HCT116 (cell line): Measurements from ENCODE around the gene ARPC1B. TPM values are rescaled to one million over a fixed set of nuclear protein-coding genes. Genes with fewer than 3 reads are reported as not detected.

ENCODE experiments used
- ATAC-seq: fragments of 200-7000 bp; cut with Tn5 transposase; 2 replicates; pipeline ENCODE4 v1.9.1; 2020; ENCODE audit warnings: mild to moderate bottlenecking, moderate library complexity
- BruUV-seq: library from RNA; stranded (reverse); fragments of 400-500 nt; replicated peaks from 2 replicates; lab custom pipeline; 2021; lab: Mats Ljungman, UMichigan
- CTCF ChIA-PET: fragments of 300-600 bp; sonication (Branson Sonifier 250); formaldehyde crosslinking; loops from one replicate; lab custom pipeline; 2021; ENCODE audit warnings: antibody characterized with exemption; lab: Charles Lee
- POLR2A ChIA-PET: fragments of 300-600, 350-600 bp; sonication (Branson Sonifier 250); formaldehyde crosslinking; loops from one replicate; lab custom pipeline; 2021; ENCODE audit warnings: antibody characterized with exemption; lab: Charles Lee
- RAD21 ChIA-PET, 2 experiments: fragments of 300-600 bp; sonication (Branson Sonifier 250); formaldehyde crosslinking; loops; one replicate each; lab custom pipeline; 2023; ENCODE audit warnings: low total read pairs in 2 of 2; ENCODE audit not compliant: uncharacterized antibody in 2 of 2, unreplicated experiment in 2 of 2, low non-redundant PET in 1 of 2; lab: Charles Lee
- DNase-seq: peaks from one replicate; pipeline ENCODE4 v3.0.0-alpha.2; 2010; ENCODE audit warnings: low read depth, low spot score
- H2AFZ ChIP-seq: fragments of 200-600 bp; shearing (Covaris generic), sonication (generic); 2 replicates; pipeline ENCODE4 v1.6.1; 2017; ENCODE audit warnings: low read depth, mixed run types, mixed read lengths, antibody characterized with exemption, low read length; ENCODE audit not compliant: poor library complexity, severe bottlenecking
- H3K27ac ChIP-seq: 2 replicates; pipeline ENCODE4 v1.5.1; 2012; ENCODE audit warnings: low read depth, low read length
- H3K27me3 ChIP-seq: fragments of 200-600 bp; sonication (generic); 2 replicates; pipeline ENCODE4 v1.6.1; 2016; ENCODE audit warnings: mixed run types, low read length, mixed read lengths; ENCODE audit not compliant: insufficient read depth
- H3K36me3 ChIP-seq, 2 experiments: fragments of 200-500 bp in 1 of 2; fragments of 200-600 bp in 1 of 2; sonication (Bioruptor generic) in 1 of 2; sonication (generic) in 1 of 2; 2 replicates each; pipeline versions ENCODE4 v1.5.1 to v1.6.1; 2014 to 2016; ENCODE audit warnings: low read length in 2 of 2, inconsistent platforms in 1 of 2, mixed read lengths in 1 of 2, mixed run types in 1 of 2; ENCODE audit not compliant: insufficient read depth in 2 of 2, control insufficient read depth in 1 of 2
- H3K4me1 ChIP-seq, 2 experiments: fragments of 200-600 bp in 1 of 2; sonication (generic) in 1 of 2; 2 replicates each; pipeline versions ENCODE4 v1.5.1 to v1.6.1; 2012 to 2017; ENCODE audit warnings: low read length in 2 of 2, inconsistent platforms in 1 of 2, mild to moderate bottlenecking in 1 of 2, mixed read lengths in 1 of 2, mixed run types in 1 of 2, moderate library complexity in 1 of 2; ENCODE audit not compliant: insufficient read depth in 2 of 2, control insufficient read depth in 1 of 2
- H3K4me2 ChIP-seq: fragments of 200-600 bp; sonication (generic); 2 replicates; pipeline ENCODE4 v1.6.1; 2017; ENCODE audit warnings: mixed run types, low read length, mixed read lengths
- H3K4me3 ChIP-seq, 2 experiments: fragments of 200-600 bp in 1 of 2; sonication (generic) in 1 of 2; replicated peaks in 1 of 2; 2 replicates each; pipeline ENCODE4 v1.5.1; 2011 to 2016; ENCODE audit warnings: low read length in 2 of 2, control low read depth in 1 of 2, low read depth in 1 of 2, mild to moderate bottlenecking in 1 of 2, mixed read lengths in 1 of 2, mixed run types in 1 of 2
- H3K79me2 ChIP-seq: fragments of 200-600 bp; sonication (generic); 2 replicates; pipeline ENCODE4 v1.6.1; 2017; ENCODE audit warnings: mild to moderate bottlenecking, mixed run types, low read length, moderate library complexity, mixed read lengths; ENCODE audit not compliant: insufficient read depth
- H3K9ac ChIP-seq: fragments of 200-600 bp; sonication (generic); 2 replicates; pipeline ENCODE4 v1.6.1; 2016; ENCODE audit warnings: low read length, mixed read lengths
- H3K9me2 ChIP-seq: fragments of 200-600 bp; sonication (generic), shearing (Covaris generic); 2 replicates; pipeline ENCODE4 v1.6.1; 2017; ENCODE audit warnings: mixed run types, mild to moderate bottlenecking, moderate library complexity; ENCODE audit not compliant: insufficient read depth
- H3K9me3 ChIP-seq, 2 experiments: fragments of 200-500 bp in 1 of 2; fragments of 200-600 bp in 1 of 2; sonication (Bioruptor generic) in 1 of 2; sonication (generic) in 1 of 2; 2 replicates each; pipeline ENCODE4 v1.6.1; 2014 to 2017; ENCODE audit warnings: low read length in 2 of 2, mixed read lengths in 2 of 2, inconsistent platforms in 1 of 2, low read depth in 1 of 2, mild to moderate bottlenecking in 1 of 2, mixed run types in 1 of 2, moderate library complexity in 1 of 2; ENCODE audit not compliant: control insufficient read depth in 1 of 2, insufficient read depth in 1 of 2
- H4K20me1 ChIP-seq: fragments of 200-600 bp; sonication (generic), shearing (Covaris generic); 2 replicates; pipeline ENCODE4 v1.6.1; 2017; ENCODE audit warnings: mixed run types, mild to moderate bottlenecking, moderate library complexity; ENCODE audit not compliant: insufficient read depth
- ELF1 ChIP-seq: IDR thresholded peaks from 2 replicates; pipeline ENCODE4 v1.6.1; 2012; ENCODE audit warnings: low read depth, borderline replicate concordance
- EZH2 ChIP-seq: fragments of 200-600 bp; sonication (generic); IDR thresholded peaks from 2 replicates; pipeline ENCODE4 v1.6.1; 2017; ENCODE audit warnings: antibody characterized with exemption, mixed run types
- FOSL1 ChIP-seq: IDR thresholded peaks from 2 replicates; pipeline ENCODE4 v1.6.1; 2012; ENCODE audit warnings: low read depth
- MAX ChIP-seq: IDR thresholded peaks from 2 replicates; pipeline ENCODE4 v1.6.1; 2012
- RAD21 ChIP-seq: IDR thresholded peaks from 2 replicates; pipeline ENCODE4 v1.6.1; 2012; ENCODE audit warnings: low read depth, mild to moderate bottlenecking
- REST ChIP-seq: IDR thresholded peaks from 2 replicates; pipeline ENCODE4 v1.6.1; 2012; ENCODE audit warnings: low read depth
- SIN3A ChIP-seq: IDR thresholded peaks from 2 replicates; pipeline ENCODE4 v1.6.1; 2012; ENCODE audit warnings: low read depth
- SRF ChIP-seq: IDR thresholded peaks from 2 replicates; pipeline ENCODE4 v1.6.1; 2012; ENCODE audit warnings: low read depth
- TCF7L2 ChIP-seq: IDR thresholded peaks from 2 replicates; pipeline ENCODE4 v1.7.0; 2011; ENCODE audit warnings: borderline replicate concordance, inconsistent platforms; ENCODE audit not compliant: insufficient read depth, insufficient read length; ENCODE audit errors: extremely low read depth
- ZFX ChIP-seq: fragments of 450-650 bp; IDR thresholded peaks from 2 replicates; pipeline ENCODE4 v1.6.1; 2017
- ZNF274 ChIP-seq: fragments of 200-500 bp; sonication (Bioruptor generic); IDR thresholded peaks from 2 replicates; pipeline ENCODE4 v1.6.1; 2014; ENCODE audit warnings: mild to moderate bottlenecking, low read depth, low read length, inconsistent platforms
- intact Hi-C: fragments of 100-400 bp; cut with micrococcal nuclease; formaldehyde crosslinking; loops from 2 replicates; pipeline ENCODE4 v1.10.0; 2022
- total RNA-seq: library from RNA; stranded (reverse); gene quantifications from one replicate; pipeline ENCODE4 v1.2.1, GENCODE V29; 2021; ENCODE audit not compliant: unreplicated experiment
- TF ChIP-seq, protein P1 (sequence below): IDR thresholded peaks from 2 replicates; pipeline ENCODE4 v1.6.1; 2011; ENCODE audit warnings: mild to moderate bottlenecking, low read length, moderate library complexity; ENCODE audit not compliant: insufficient replicate concordance; ENCODE audit errors: extremely low read depth

Gene ARPC1B
- total RNA-seq, 1 experiment from 2014 or later = 192 TPM

DNA sequence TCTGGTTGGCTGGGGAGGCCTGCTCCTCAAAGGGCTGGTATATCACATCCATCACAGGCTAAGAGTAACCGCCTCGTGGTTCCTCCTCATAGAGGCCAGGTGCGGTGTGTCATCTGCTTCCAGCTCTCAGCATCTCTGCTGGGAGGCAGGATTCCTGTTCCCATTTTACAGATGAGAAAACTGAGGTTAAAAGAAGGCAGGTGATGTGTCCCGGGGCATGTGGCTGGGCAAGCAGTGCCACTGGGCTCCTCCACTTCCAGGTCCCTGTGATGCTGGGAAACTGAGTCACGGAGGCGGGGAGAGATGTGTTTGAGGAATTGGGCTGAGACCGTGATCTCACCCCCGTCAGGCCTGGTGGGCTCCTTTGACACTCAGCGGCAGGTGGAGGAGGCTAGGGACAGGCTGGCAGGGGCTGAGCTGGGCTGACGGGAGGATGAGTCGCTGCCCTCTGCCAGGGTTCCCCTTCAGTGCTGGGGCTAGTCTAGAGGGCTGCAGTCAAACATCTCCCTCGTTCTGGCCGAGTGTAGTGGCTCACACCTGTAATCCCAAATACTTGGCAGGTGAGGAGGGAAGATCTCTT, 9.4 kb downstream of the ARPC1B start (continued):
- TF ChIP-seq FOSL1 (no peak), REST (no peak), TCF7L2 (no peak), ZNF274 (no peak), ZFX (no peak), RAD21 (no peak)

DNA sequence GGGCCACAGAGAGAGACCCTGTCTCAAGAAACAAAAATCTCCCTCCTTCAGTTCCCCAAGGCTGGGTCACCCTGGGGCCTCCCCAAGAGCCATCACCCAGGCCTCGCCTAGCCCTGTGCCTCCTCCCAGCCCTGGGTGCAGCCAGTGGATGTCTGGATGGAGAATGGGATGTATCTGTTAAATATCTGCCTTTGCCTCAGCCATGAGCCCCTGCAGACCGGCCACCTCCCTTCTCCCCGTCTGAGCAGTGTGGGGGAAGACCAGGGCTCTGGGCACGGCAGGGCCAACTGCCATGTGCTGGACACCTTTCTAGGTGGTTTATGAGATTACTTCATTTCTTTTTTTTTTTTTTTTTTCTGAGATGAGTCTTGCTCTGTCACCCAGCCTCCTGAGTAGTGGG, 10.0 kb downstream of the ARPC1B start:
- ATAC-seq (no peak), DNase-seq (no peak)
- H3K27ac ChIP-seq = no peak overlapping the region; the same call in 1 of the 2 replicates
- H3K4me3 ChIP-seq = no peak overlapping the region
- BruUV-seq = no TSS peak
- TF ChIP-seq REST (no peak), FOSL1 (no peak), SIN3A (no peak), RAD21 (no peak), EZH2 (no peak), ZNF274 (no peak), ELF1 (no peak), TCF7L2 (no peak), SRF (no peak), MAX (no peak)
- TF ChIP-seq, protein P1, sequence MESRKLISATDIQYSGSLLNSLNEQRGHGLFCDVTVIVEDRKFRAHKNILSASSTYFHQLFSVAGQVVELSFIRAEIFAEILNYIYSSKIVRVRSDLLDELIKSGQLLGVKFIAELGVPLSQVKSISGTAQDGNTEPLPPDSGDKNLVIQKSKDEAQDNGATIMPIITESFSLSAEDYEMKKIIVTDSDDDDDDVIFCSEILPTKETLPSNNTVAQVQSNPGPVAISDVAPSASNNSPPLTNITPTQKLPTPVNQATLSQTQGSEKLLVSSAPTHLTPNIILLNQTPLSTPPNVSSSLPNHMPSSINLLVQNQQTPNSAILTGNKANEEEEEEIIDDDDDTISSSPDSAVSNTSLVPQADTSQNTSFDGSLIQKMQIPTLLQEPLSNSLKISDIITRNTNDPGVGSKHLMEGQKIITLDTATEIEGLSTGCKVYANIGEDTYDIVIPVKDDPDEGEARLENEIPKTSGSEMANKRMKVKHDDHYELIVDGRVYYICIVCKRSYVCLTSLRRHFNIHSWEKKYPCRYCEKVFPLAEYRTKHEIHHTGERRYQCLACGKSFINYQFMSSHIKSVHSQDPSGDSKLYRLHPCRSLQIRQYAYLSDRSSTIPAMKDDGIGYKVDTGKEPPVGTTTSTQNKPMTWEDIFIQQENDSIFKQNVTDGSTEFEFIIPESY = no peak
- no peak overlapping the region for H3K9ac ChIP-seq
- H4K20me1 ChIP-seq = no peaks in the 10 kb centered on the region; the same call in 1 of the 2 replicates
- ChIA-PET RAD21 (no interaction called here), CTCF (no interaction called here), POLR2A (no interaction called here)
- H3K79me2 ChIP-seq = peaks cover 44% of the 10 kb centered on the region
- peaks cover 12% of the 10 kb centered on the region in 2 experiments; a peak in 3 of 4 replicates for H3K4me1 ChIP-seq
- H3K9me2 ChIP-seq = no peaks in the 10 kb centered on the region
- no peak overlapping the region for H3K4me2 ChIP-seq
- H3K9me3 ChIP-seq = no peaks in the 10 kb centered on the region
- no peaks in the 10 kb centered on the region for H3K27me3 ChIP-seq
- H2AFZ ChIP-seq = no peak overlapping the region
- intact Hi-C loops = no loop called here
- H3K36me3 ChIP-seq = peaks cover 4 to 13% of the 10 kb centered on the region in 2 experiments; a peak in 3 of 4 replicates
